Measurements from ENCODE around the gene PPP2R2B. TPM values are rescaled to one million over a fixed set of nuclear protein-coding genes. Genes with fewer than 3 reads are reported as not detected.

The PPP2R2B gene
- polyA plus RNA-seq (2011; rRNA removed) (not detected in 2 replicates), polyA plus RNA-seq (2017; fragmentation: RNase III; extraction: RNeasy Plus Mini Kit Qiagen cat#74134 plus additional on column Dnase treatment) (0.08 to 0.13 TPM in 2 of 3 replicates, not detected in the other), polyA minus RNA-seq (2011; rRNA and poly(A)+ RNA removed) (not detected in 2 replicates)
- polyA plus RNA-seq (2012; cell fraction: cytosol; rRNA removed): not detected in 2 replicates
- polyA plus RNA-seq (2012; cell fraction: nucleus; rRNA removed): not detected in 2 replicates

GRCh38 chr5:146878476-146879172 is at the start of gene PPP2R2B:
TSS of gene PPP2R2B (minus strand) at chr5:146878757.
- no peaks in the 10 kb centered on the region for H3K9me3 ChIP-seq
- CTCF ChIA-PET: interaction anchor here (0.6 to 1.6 kb wide), 4 partner anchors 9 to 337 kb away, joined by 3 to 5 read pairs (median 4); no protein-coding TSS in a partner anchor
- TF ChIP-seq NPAS2 (CRISPR knock-in tag; IDR thresholded peaks at IDR 0.05; ENCODE audit: borderline replicate concordance): no peak
- TF ChIP-seq ZNF302 (CRISPR knock-in tag; IDR thresholded peaks at IDR 0.05): no peak
- TF ChIP-seq BHLHE40 (IDR thresholded peaks at IDR 0.05; ENCODE audit: low read depth, low read length): no peak
- no peak for TF ChIP-seq CTCF (IDR thresholded peaks at IDR 0.05)
- TF ChIP-seq FOSB (CRISPR knock-in tag; IDR thresholded peaks at IDR 0.05): no peak
- no peak for TF ChIP-seq PHF8 (IDR thresholded peaks at IDR 0.05; ENCODE audit: borderline replicate concordance, low read depth)
- no peak for TF ChIP-seq GATA3 (IDR thresholded peaks at IDR 0.05; ENCODE audit: borderline replicate concordance)
- no peak for TF ChIP-seq E2F6 (IDR thresholded peaks at IDR 0.05; ENCODE audit: borderline replicate concordance, low read depth)
- TF ChIP-seq TFCP2L1 (CRISPR knock-in tag; IDR thresholded peaks at IDR 0.05): no peak
- TF ChIP-seq CBX2 (IDR thresholded peaks at IDR 0.05; ENCODE audit: borderline replicate concordance, low read depth): no peak
- no peak for TF ChIP-seq RNF2 (IDR thresholded peaks at IDR 0.05; ENCODE audit: borderline replicate concordance, low read depth)
- TF ChIP-seq ZFP36 (IDR thresholded peaks at IDR 0.05; ENCODE audit: borderline replicate concordance, partially characterized antibody): no peak
- TF ChIP-seq HES2 (IDR thresholded peaks at IDR 0.05): no peak
- no peak for TF ChIP-seq USF2 (IDR thresholded peaks at IDR 0.05)
- no peak for TF ChIP-seq EHMT2 (IDR thresholded peaks at IDR 0.05; ENCODE audit: low read depth)
- TF ChIP-seq NR3C1 (IDR thresholded peaks at IDR 0.05): no peak
- no peak for TF ChIP-seq CBX8 (IDR thresholded peaks at IDR 0.05)
- TF ChIP-seq CEBPB (IDR thresholded peaks at IDR 0.05): no peak
- TF ChIP-seq PBX3 (IDR thresholded peaks at IDR 0.05): no peak
- TF ChIP-seq EHF (CRISPR knock-in tag; IDR thresholded peaks at IDR 0.05): no peak
- FAIRE-seq (no peak), DNase-seq (ENCODE audit: low read depth in 1 of 2, low spot score in 1 of 2) (peak in 1 of 2 experiments; percentile 15), ATAC-seq (peak; percentile 78 to 86)
- peaks cover 6% of the 10 kb centered on the region; the same call in 1 of the 3 replicates for H3K4me1 ChIP-seq
- WGBS (ENCODE audit: missing lambda C conversion rate): 16% methylated on average over 10 of the region's 40 CpGs
- H3K27ac ChIP-seq: no peak within 1 kb of the TSS
- H3K4me2 ChIP-seq: peak within 1 kb of the TSS; percentile 95
- POLR2A ChIA-PET: no interaction called here
- peak within 1 kb of the TSS; percentile 50 for H3K4me3 ChIP-seq

GRCh38 chr5:146924132-146924531 is 45.6 kb upstream of the PPP2R2B start:
- H3K9me3 ChIP-seq: no peaks in the 10 kb centered on the region
- H3K4me3 ChIP-seq: no peak overlapping the region
- FAIRE-seq (no peak), ATAC-seq (no peak), DNase-seq (ENCODE audit: low read depth in 1 of 2, low spot score in 1 of 2) (no peak)
- no peak overlapping the region for H3K4me2 ChIP-seq
- no peak overlapping the region for H3K27ac ChIP-seq
- ChIA-PET POLR2A (no interaction called here), CTCF (no interaction called here)
- TF ChIP-seq MAFK (IDR thresholded peaks at IDR 0.05; ENCODE audit: partially characterized antibody) (peak; percentile 71), KDM5A (IDR thresholded peaks at IDR 0.05) (no peak)
- H3K4me1 ChIP-seq: no peaks in the 10 kb centered on the region
